Omental fat pad (tissue), 4 donors: ENCODE results near the gene CAPRIN1. TPM values are rescaled to one million over a fixed set of nuclear protein-coding genes. Genes with fewer than 3 reads are reported as not detected.

Experiments used
- ATAC-seq: fragments of 150-250 bp; one replicate; pipeline ENCODE4 v1.9.1; 2016; ENCODE audit warnings: mild to moderate bottlenecking, moderate library complexity; ENCODE audit not compliant: low FRiP score
- DNase-seq: peaks from one replicate; pipeline ENCODE4 v3.0.0-alpha.2; 2019; ENCODE audit warnings: low spot score
- total RNA-seq, 4 donors: library from RNA; depleted of rRNA; stranded (reverse); fragments of >200 nt; gene quantifications; one replicate each; pipeline ENCODE4 v1.1.0, GENCODE V29; 2016
- TF ChIP-seq, protein P1 (sequence below), 3 donors: fragments of 450-650 bp; IDR thresholded peaks; one replicate each; pipeline ENCODE4 v1.5.1; 2016 to 2017; ENCODE audit warnings: antibody characterized with exemption in 3 of 3, mild to moderate bottlenecking in 3 of 3, moderate library complexity in 2 of 3

Gene CAPRIN1
- total RNA-seq, 4 donors from 2014 or later: 130 to 190 (median 141) TPM

DNA sequence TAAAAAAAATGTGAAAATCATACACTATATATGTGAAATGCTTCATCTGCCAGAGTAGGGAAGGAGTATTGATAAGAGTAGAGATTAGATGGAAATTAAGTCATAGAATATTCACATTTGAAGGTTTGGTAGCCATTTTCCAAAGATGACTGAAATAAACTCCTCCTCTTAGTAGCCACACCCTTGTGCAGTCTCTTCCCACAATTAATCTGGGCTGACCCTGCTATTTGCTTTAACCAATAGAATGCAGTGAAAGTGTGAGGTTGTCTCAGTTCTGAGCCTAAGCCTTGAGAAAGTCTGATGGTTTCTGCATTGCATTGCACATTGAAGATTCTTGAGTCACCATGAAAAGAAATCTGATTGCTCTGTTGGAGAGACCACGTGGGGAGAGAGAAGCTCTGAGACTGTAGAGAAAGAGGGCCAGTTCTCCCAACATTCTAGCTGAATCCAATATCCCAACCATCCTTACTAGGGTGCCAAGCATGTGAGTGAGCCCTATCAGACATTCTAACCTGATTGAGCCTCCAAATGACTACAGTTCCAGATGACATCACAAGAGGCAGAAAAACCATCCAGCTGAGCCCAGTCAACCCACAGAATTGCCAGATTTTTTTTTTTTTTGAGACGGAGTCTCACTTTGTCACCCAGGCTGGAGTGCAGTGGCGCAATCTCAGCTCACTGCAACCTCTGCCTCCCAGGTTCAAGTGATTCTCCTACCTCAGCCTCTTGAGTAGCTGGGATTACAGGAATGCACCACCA lies 29.4 kb upstream of the CAPRIN1 start:
- DNase-seq: no peak

GRCh38 chr11:34026432-34026831 lies 25.1 kb upstream of the CAPRIN1 start:
- DNase-seq: no peak
- no peak for ATAC-seq
- TF ChIP-seq, protein P1, sequence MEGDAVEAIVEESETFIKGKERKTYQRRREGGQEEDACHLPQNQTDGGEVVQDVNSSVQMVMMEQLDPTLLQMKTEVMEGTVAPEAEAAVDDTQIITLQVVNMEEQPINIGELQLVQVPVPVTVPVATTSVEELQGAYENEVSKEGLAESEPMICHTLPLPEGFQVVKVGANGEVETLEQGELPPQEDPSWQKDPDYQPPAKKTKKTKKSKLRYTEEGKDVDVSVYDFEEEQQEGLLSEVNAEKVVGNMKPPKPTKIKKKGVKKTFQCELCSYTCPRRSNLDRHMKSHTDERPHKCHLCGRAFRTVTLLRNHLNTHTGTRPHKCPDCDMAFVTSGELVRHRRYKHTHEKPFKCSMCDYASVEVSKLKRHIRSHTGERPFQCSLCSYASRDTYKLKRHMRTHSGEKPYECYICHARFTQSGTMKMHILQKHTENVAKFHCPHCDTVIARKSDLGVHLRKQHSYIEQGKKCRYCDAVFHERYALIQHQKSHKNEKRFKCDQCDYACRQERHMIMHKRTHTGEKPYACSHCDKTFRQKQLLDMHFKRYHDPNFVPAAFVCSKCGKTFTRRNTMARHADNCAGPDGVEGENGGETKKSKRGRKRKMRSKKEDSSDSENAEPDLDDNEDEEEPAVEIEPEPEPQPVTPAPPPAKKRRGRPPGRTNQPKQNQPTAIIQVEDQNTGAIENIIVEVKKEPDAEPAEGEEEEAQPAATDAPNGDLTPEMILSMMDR (IDR thresholded peaks at IDR 0.05): no peak

More for the DNA sequence above, 29.4 kb upstream of the CAPRIN1 start:
- TF ChIP-seq, protein P1 (IDR thresholded peaks at IDR 0.05): no peak
- ATAC-seq: no peak

DNA sequence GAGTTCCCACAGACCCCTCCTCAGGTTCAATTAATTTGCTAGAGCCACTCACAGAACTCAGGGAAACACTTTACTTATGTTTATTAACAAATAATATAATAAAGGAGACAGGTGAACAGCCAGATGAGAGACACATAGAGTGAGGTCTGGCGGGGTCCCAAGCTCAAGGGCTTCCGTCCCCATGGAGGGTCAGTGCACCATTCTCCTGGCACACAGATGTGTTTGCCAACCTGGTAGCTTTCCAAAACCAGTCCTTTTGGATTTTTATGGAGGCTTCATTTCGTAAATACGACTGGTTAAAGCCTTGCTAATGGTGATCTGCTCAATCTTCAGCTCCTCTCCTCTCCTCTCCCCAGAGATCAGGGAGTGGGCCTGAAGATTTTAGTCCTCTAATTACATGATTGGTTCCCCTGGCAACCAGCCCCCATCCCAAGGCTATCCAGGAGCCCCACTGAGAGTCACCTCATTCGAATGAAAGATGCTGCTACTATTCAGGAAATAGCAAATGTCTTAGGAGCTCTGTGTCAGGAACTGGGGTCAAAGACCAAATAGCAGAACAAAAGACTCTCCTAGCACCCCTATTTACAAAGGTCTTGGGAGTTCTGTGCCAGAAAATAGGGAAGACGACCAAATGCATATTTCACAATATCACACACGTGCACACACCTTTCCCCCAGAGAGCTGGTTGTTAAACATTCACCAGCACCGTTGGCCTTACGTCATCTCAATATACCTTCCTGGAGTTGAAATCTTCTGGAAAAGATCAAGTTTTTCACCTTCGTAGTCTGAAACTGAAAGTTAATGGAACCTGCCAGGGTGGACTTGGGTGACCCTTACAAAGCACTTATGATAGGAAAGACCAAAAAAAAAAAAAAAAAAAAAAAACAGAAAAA lies 23.8 kb upstream of the CAPRIN1 start:
- no peak for ATAC-seq
- DNase-seq: no peak
- TF ChIP-seq, protein P1 (IDR thresholded peaks at IDR 0.05): no peak

- no peak for DNase-seq
- ATAC-seq: no peak
- TF ChIP-seq, protein P1 (IDR thresholded peaks at IDR 0.05): no peak
Measured at GRCh38 chr11:34028425-34028824, 23.1 kb upstream of the CAPRIN1 start.

- TF ChIP-seq, protein P1 (IDR thresholded peaks at IDR 0.05): no peak
- ATAC-seq (no peak), DNase-seq (no peak)
Measured at GRCh38 chr11:34029176-34029575, 22.4 kb upstream of the CAPRIN1 start.

GRCh38 chr11:34030382-34030781 lies 21.1 kb upstream of the CAPRIN1 start:
- TF ChIP-seq, protein P1 (IDR thresholded peaks at IDR 0.05): no peak
- ATAC-seq: no peak
- no peak for DNase-seq
